GM23338 (cell line): Measurements from ENCODE around the gene DNAJC8. TPM values are rescaled to one million over a fixed set of nuclear protein-coding genes. Genes with fewer than 3 reads are reported as not detected.

Source experiments
- ATAC-seq: fragments of 200-7000 bp; cut with Tn5 transposase; 3 replicates; pipeline ENCODE4 v1.9.1; 2020
- DNase-seq: peaks from one replicate; pipeline ENCODE4 v3.0.0-alpha.2; 2015; ENCODE audit warnings: low spot score
- H2AFZ ChIP-seq: fragments of 200-600 bp; sonication (generic); 2 replicates; pipeline ENCODE4 v1.8.0; 2016; ENCODE audit warnings: antibody characterized with exemption, mild to moderate bottlenecking, moderate library complexity
- H3F3A ChIP-seq: fragments of 200-600 bp; sonication (generic); replicated peaks from 2 replicates; pipeline ENCODE4 v1.8.0; 2017; ENCODE audit warnings: antibody characterized with exemption, mixed run types, low read depth
- H3K27ac ChIP-seq: fragments of 200-600 bp; sonication (generic); 2 replicates; pipeline ENCODE4 v1.6.1; 2016; ENCODE audit warnings: low read depth
- H3K27me3 ChIP-seq: fragments of 200-600 bp; sonication (generic); 2 replicates; pipeline ENCODE4 v1.8.0; 2016; ENCODE audit warnings: mild to moderate bottlenecking, mixed run types, moderate library complexity; ENCODE audit not compliant: insufficient read depth
- H3K36me3 ChIP-seq: fragments of 200-600 bp; sonication (generic); 2 replicates; pipeline ENCODE4 v1.8.0; 2016; ENCODE audit warnings: mild to moderate bottlenecking; ENCODE audit not compliant: insufficient read depth
- H3K4me1 ChIP-seq: fragments of 200-600 bp; sonication (generic); 2 replicates; pipeline ENCODE4 v1.8.0; 2016; ENCODE audit warnings: mild to moderate bottlenecking, moderate library complexity; ENCODE audit not compliant: insufficient read depth
- H3K4me2 ChIP-seq: fragments of 200-600 bp; sonication (generic); 2 replicates; pipeline ENCODE4 v1.7.1; 2017; ENCODE audit warnings: mixed run types
- H3K4me3 ChIP-seq: fragments of 200-600 bp; sonication (generic); 2 replicates; pipeline ENCODE4 v1.6.1; 2016; ENCODE audit warnings: mixed run types
- H3K79me2 ChIP-seq: fragments of 200-600 bp; sonication (generic); replicated peaks from 2 replicates; pipeline ENCODE4 v1.8.0; 2017; ENCODE audit warnings: mild to moderate bottlenecking; ENCODE audit not compliant: insufficient read depth
- H3K9me2 ChIP-seq: fragments of 200-600 bp; sonication (generic); 2 replicates; pipeline ENCODE4 v1.8.0; 2017; ENCODE audit not compliant: insufficient read depth
- H4K20me1 ChIP-seq: fragments of 200-600 bp; sonication (generic); replicated peaks from 2 replicates; pipeline ENCODE4 v1.8.0; 2017; ENCODE audit warnings: mild to moderate bottlenecking; ENCODE audit not compliant: insufficient read depth
- H3K27ac Mint-ChIP-seq: 2 replicates; pipeline ENCODE4 v1.8.0; 2020; ENCODE audit warnings: inconsistent platforms, mild to moderate bottlenecking, moderate library complexity, mixed read lengths
- H3K27me3 Mint-ChIP-seq: 3 replicates; pipeline ENCODE4 v1.8.0; 2022; ENCODE audit warnings: low read depth, mild to moderate bottlenecking, moderate library complexity, mixed read lengths, inconsistent platforms; ENCODE audit not compliant: insufficient read depth, poor library complexity
- H3K36me3 Mint-ChIP-seq: 3 replicates; pipeline ENCODE4 v1.8.0; 2021; ENCODE audit warnings: low read depth, mild to moderate bottlenecking, inconsistent platforms, moderate library complexity, mixed read lengths
- H3K4me1 Mint-ChIP-seq: 3 replicates; pipeline ENCODE4 v1.8.0; 2020; ENCODE audit warnings: mild to moderate bottlenecking, inconsistent platforms, mixed read lengths
- H3K4me3 Mint-ChIP-seq: 3 replicates; pipeline ENCODE4 v1.8.0; 2021; ENCODE audit warnings: moderate library complexity, mild to moderate bottlenecking, inconsistent platforms, mixed read lengths
- H3K9me3 Mint-ChIP-seq: 3 replicates; pipeline ENCODE4 v1.8.0; 2020; ENCODE audit warnings: moderate library complexity, mild to moderate bottlenecking, inconsistent platforms, mixed read lengths
- CREB1 ChIP-seq: fragments of 250-450 bp; sonication (Bioruptor Pico); IDR thresholded peaks from 2 replicates; pipeline ENCODE4 v1.5.0; 2020; ENCODE audit warnings: low read depth, mild to moderate bottlenecking, moderate library complexity
- CTCF ChIP-seq, 2 experiments: fragments of 200-600 bp in 1 of 2; sonication (generic) in 1 of 2; conservative IDR thresholded peaks; 2 replicates each; pipeline versions ENCODE4 v1.5.1 to v1.6.1; 2016 to 2017; ENCODE audit warnings: antibody characterized with exemption in 2 of 2, low read depth in 2 of 2, mild to moderate bottlenecking in 2 of 2, moderate library complexity in 1 of 2
- ETS1 ChIP-seq: IDR thresholded peaks from 2 replicates; pipeline ENCODE4 v1.6.1; 2016; ENCODE audit warnings: antibody characterized with exemption
- EZH2phosphoT487 ChIP-seq: fragments of 200-600 bp; sonication (generic); IDR thresholded peaks from one replicate; pipeline ENCODE4 v1.8.1; 2018; ENCODE audit warnings: antibody characterized with exemption; ENCODE audit not compliant: unreplicated experiment
- STAT1 ChIP-seq: IDR thresholded peaks from one replicate; pipeline ENCODE4 v1.6.1; 2016; ENCODE audit warnings: antibody characterized with exemption; ENCODE audit not compliant: unreplicated experiment
- ZNF114 ChIP-seq: fragments of 250-450 bp; sonication (Bioruptor Pico); IDR thresholded peaks from 2 replicates; pipeline ENCODE4 v1.5.0; 2020; ENCODE audit warnings: mild to moderate bottlenecking, moderate library complexity
- ZNF462 ChIP-seq: fragments of 250-450 bp; sonication (Bioruptor Pico); IDR thresholded peaks from 2 replicates; pipeline ENCODE4 v1.5.0; 2020; ENCODE audit warnings: mild to moderate bottlenecking, moderate library complexity
- polyA plus RNA-seq: library from polyadenylated mRNA; unstranded; fragments of >200 nt; fragmentation: Nextera tagmentation; extraction: Ambion mirVana; gene quantifications from 2 replicates; pipeline ENCODE4 v1.2.1, GENCODE V29; 2016
- total RNA-seq: library from RNA; depleted of rRNA; stranded (reverse); fragments of >200 nt; shearing (Covaris generic); gene quantifications from 2 replicates; pipeline ENCODE4 v1.2.3, GENCODE V29; 2014

DNAJC8 gene
- total and polyA plus RNA-seq, 2 experiments from 2014 or later: 67.3 to 210 TPM

- peaks cover 31% of the 10 kb centered on the region for H3K4me1 Mint-ChIP-seq
- peaks cover 3% of the 10 kb centered on the region; the same call in 2 of the 3 replicates for H3K36me3 Mint-ChIP-seq
- Histone ChIP-seq H4K20me1 (no peaks in the 10 kb centered on the region), H3K4me3 (peak overlapping the region; percentile 43), H3K9me2 (no peaks in the 10 kb centered on the region), H3K27ac (peak overlapping the region; percentile 56), H3K36me3 (no peaks in the 10 kb centered on the region), H3K27me3 (no peaks in the 10 kb centered on the region), H3F3A (no peaks in the 10 kb centered on the region; the same call in 1 of the 2 replicates), H2AFZ (peak overlapping the region; percentile 45; the same call in 1 of the 2 replicates), H3K79me2 (no peaks in the 10 kb centered on the region), H3K4me1 (peaks cover 17% of the 10 kb centered on the region), H3K4me2 (peak overlapping the region; percentile 60)
- H3K27ac Mint-ChIP-seq: peak overlapping the region; percentile 96
- H3K27me3 Mint-ChIP-seq: peaks cover 7% of the 10 kb centered on the region
- peak; percentile 1; the same call in 1 of the 3 replicates for ATAC-seq
- peak overlapping the region; percentile 97 for H3K4me3 Mint-ChIP-seq
- no peak for DNase-seq
- no peaks in the 10 kb centered on the region; the same call in 2 of the 3 replicates for H3K9me3 Mint-ChIP-seq
- TF ChIP-seq CTCF (conservative IDR thresholded peaks at IDR 0.05; ENCODE audit: low read depth in 2 of 2): no peak
- no peak for TF ChIP-seq CREB1 (CRISPR knock-in tag)
- no peak for TF ChIP-seq ETS1
- no peak for TF ChIP-seq EZH2phosphoT487
- no peak for TF ChIP-seq ZNF462
- no peak for TF ChIP-seq STAT1
- no peak for TF ChIP-seq ZNF114 (CRISPR knock-in tag)
Observed at GRCh38 chr1:28247612-28248272, 14.9 kb upstream of the DNAJC8 start.
